ENCODE data around the gene ZNF765.
"Not testable (repeated sequence)": the region's sequence is repeated elsewhere in the genome, so short reads cannot be mapped to it uniquely, and the experiment has no call there.

DNA sequence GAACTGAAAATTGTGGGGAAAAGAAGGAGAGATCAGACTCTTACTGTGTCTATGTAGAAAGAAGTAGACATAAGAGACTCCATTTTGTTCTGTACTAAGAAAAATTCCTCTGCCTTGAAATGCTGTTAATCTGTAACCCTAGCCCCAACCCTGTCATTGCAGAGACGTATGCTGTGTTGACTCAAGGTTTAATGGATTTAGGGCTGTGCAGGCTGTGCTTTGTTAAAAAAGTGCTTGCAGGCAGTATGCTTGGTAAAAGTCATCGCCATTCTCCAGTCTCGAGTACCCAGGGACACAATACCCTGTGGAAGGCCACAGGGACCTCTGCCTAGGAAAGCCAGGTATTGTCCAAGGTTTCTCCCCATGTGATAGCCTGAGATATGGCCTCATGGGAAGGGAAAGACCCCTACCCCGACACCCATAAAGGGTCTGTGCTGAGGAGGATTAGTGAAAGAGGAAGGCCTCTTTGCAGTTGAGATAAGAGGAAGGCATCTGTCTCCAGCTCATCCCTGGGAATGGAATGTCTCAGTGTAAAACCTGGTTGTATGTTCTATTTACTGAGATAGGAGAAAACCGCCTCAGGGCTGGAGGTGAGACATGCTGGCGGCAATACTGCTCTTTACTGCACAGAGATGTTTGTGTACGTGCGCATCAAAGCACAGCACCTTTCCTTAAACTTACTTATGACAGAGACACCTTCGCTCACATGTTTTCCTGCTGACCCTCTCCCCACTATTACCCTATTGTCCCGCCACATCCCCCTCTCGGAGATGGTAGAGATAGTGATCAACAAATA lies 25.8 kb downstream of the ZNF765 start:
- not testable (repeated sequence) for TF ChIP-seq RFX5 (IDR thresholded peaks at IDR 0.05; ENCODE audit: low read depth, low read length); DACH1 (IDR thresholded peaks at IDR 0.05; ENCODE audit: partially characterized antibody)
